GM21529 (cell line): Measurements from ENCODE around the gene ITGAL.

ENCODE experiments used
- ATAC-seq: cut with Tn5 transposase; IDR thresholded peaks from one replicate; pipeline ENCODE4 v1.9.1; 2021; ENCODE audit not compliant: unreplicated experiment

Gene ITGAL

GRCh38 chr16:30567160-30567990 lies 94.8 kb downstream of the ITGAL start:
- no peak for ATAC-seq

DNA sequence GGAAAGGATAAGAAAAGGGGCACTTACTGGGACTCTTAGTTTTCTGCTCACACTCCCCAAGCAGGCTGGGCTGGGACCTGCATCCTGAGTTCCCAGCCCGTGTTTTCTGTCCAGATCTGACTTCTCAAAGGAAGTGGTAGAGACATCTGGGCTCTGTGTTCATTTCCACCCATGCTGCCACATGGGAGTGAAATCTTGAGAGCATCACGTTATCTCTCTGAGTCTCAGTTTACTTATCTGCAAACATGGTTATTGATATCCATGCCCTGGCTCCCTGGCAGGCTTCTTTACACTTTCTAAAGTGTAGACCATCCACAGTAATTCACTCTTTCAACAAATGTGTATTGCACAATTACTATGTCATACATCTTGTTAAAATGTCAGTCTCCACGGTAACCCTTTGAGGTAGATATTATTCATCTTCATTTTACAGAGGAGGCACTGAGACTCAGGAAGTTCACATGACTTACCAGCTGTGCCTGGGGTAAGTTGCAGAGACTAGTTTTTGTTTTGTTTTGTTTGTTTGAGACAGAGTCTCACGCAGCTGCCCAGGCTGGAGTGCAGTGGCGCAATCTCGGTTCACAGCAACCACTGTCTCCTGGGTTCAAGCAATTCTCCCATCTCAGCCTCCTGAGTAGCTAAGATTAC lies 95.6 kb downstream of the ITGAL start:
- ATAC-seq, result no peak

DNA sequence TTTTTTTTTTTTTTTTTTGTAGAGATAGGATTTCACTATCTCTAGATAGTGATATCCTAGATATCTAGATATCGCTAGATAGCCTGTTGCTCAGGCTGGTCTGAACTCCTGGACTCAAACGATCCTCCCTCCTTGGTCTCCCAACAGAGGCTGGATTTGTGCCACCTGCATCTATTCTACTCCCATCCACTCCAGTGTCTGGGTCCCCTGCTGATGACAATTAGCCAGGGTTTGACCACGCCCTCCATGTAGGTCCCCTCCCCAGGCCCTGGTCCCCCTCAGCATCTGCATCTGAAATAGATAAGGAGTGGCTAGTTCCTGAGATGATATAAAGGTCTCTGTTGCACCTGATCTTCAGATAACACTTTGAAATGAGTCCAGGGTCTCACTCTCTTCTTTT lies 96.7 kb downstream of the ITGAL start:
- no peak for ATAC-seq

DNA sequence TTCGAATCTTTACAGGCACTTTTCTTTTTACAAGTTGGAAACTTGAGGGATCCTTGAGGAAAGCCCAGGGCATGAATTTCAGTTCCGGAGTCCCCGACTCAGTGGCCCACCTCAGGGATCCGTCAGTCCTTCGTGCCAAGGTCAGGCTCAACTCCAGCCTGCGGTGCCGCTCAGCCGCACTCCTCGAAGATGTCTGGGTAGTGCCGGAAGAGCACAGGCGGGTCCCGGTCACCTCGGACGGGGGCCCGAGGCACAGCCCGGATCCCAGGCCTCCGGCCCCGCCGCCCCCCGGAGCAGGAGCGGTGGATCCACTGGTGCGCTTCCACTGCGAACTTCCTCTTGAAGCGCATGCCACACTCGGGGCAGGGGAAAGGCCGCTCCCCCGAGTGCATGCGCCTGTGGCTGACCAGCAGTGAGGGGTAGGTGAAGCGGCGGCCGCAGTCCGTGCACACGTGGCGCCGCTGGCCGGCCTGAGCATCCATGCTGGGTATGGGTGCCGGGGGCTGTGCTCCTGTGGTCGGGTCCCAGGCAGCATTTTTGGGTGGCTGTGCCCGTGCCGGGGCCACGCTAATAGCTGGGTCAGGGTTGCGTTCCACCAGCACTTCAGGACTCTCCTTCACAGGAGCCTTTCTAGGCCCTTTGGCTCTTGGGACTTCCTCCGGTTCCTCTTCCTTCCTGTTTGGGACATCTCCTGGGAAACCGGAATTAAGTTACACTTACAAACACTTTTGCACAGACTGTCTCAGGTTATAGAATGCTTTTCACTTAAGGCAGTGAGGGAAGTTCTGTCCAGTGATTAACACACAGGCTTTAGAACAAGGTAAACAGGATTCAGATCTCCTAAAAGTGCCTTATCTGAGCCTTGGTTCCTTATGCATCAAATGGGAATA lies 97.4 kb downstream of the ITGAL start:
- no peak for ATAC-seq

GRCh38 chr16:30570636-30571444 lies 98.3 kb downstream of the ITGAL start:
- ATAC-seq, result no peak

GRCh38 chr16:30571445-30572322 lies 99.1 kb downstream of the ITGAL start, which contains the start of gene ZNF688:
ZNF688 (minus strand) TSS chr16:30571714; CDS start chr16:30571629, 85 bp downstream.
- peak; percentile 72 for ATAC-seq
